A549 (cell line): ENCODE measurements around the gene GLB1L3. TPM values are rescaled to one million over a fixed set of nuclear protein-coding genes. Genes with fewer than 3 reads are reported as not detected.

ENCODE experiments used
- ATAC-seq, 2 experiments: fragments of 200-7000 bp in 1 of 2; fragments of >200 bp in 1 of 2; cut with Nextera tagmentation in 1 of 2; cut with Tn5 transposase in 1 of 2; 3 replicates each; pipeline versions ENCODE4 v1.8.0 to v1.9.1; 2018 to 2020; ENCODE audit warnings: mild to moderate bottlenecking in 1 of 2, moderate library complexity in 1 of 2
- CTCF ChIA-PET: fragments of 300-600 bp; sonication (Branson Sonifier 250); formaldehyde crosslinking; extraction: SDS; loops from one replicate; lab custom pipeline; 2021; ENCODE audit warnings: antibody characterized with exemption, inconsistent platforms; lab: Yijun Ruan, JAX
- POLR2A ChIA-PET: fragments of 350-600 bp; formaldehyde crosslinking; extraction: SDS; loops from one replicate; lab custom pipeline; 2021; ENCODE audit warnings: antibody characterized with exemption, inconsistent platforms; lab: Yijun Ruan, JAX
- DNase-seq, 2 experiments: peaks; one replicate each; pipeline versions ENCODE4 v3.0.0 to v3.0.0-alpha.2; 2011 to 2016; ENCODE audit warnings: low read depth in 1 of 2, low spot score in 1 of 2
- FAIRE-seq: peaks from 2 replicates; lab custom pipeline; 2011; peaks lifted over from hg19 to GRCh38; lab: Jason Lieb, UNC
- H3K27ac ChIP-seq, 2 experiments: fragments of >200 bp; sonication (Bioruptor Twin); formaldehyde crosslinking; 3 replicates each; pipeline ENCODE4 v1.5.1; 2016 to 2017
- H3K4me1 ChIP-seq: fragments of >200 bp; sonication (Bioruptor Twin); formaldehyde crosslinking; 3 replicates; pipeline ENCODE4 v1.6.1; 2016
- H3K4me2 ChIP-seq: fragments of >200 bp; sonication (Bioruptor Twin); formaldehyde crosslinking; 3 replicates; pipeline ENCODE4 v1.6.1; 2016
- H3K4me3 ChIP-seq: fragments of >200 bp; sonication (Bioruptor Twin); formaldehyde crosslinking; 3 replicates; pipeline ENCODE4 v1.5.1; 2016
- H3K9me3 ChIP-seq: fragments of >200 bp; sonication (Bioruptor Twin); formaldehyde crosslinking; 3 replicates; pipeline ENCODE4 v1.6.1; 2016
- ATOH8 ChIP-seq: fragments of 250-450 bp; sonication (Bioruptor Pico); IDR thresholded peaks from 2 replicates; pipeline ENCODE4 v1.5.0; 2020; ENCODE audit warnings: low read depth, mild to moderate bottlenecking, moderate library complexity
- BCL3 ChIP-seq: fragments of >200 bp; sonication (Bioruptor Twin); formaldehyde crosslinking; IDR thresholded peaks from 3 replicates; pipeline ENCODE4 v1.6.1; 2016
- BHLHE40 ChIP-seq: IDR thresholded peaks from 2 replicates; pipeline ENCODE4 v1.6.1; 2012; ENCODE audit warnings: low read depth, low read length, inconsistent platforms
- CHD2 ChIP-seq: fragments of 150-350 bp; IDR thresholded peaks from 2 replicates; pipeline ENCODE4 v1.6.1; 2014; ENCODE audit warnings: low read length; ENCODE audit not compliant: partially characterized antibody
- E2F6 ChIP-seq: IDR thresholded peaks from 2 replicates; pipeline ENCODE4 v1.6.1; 2012; ENCODE audit warnings: low read depth, borderline replicate concordance
- ESRRA ChIP-seq: fragments of 150-350 bp; IDR thresholded peaks from 2 replicates; pipeline ENCODE4 v1.6.1; 2014; ENCODE audit warnings: mild to moderate bottlenecking, low read length, borderline replicate concordance
- FOSL2 ChIP-seq, 2 experiments: fragments of 450-650 bp in 1 of 2; fragments of >200 bp in 1 of 2; sonication (Bioruptor Twin) in 1 of 2; formaldehyde crosslinking; IDR thresholded peaks; 2 replicates each; pipeline versions ENCODE4 v1.5.0 to v1.6.1; 2016 to 2020; ENCODE audit warnings: mild to moderate bottlenecking in 1 of 2, moderate library complexity in 1 of 2
- HOXA7 ChIP-seq: fragments of 250-450 bp; sonication (Bioruptor Pico); IDR thresholded peaks from 2 replicates; pipeline ENCODE4 v1.5.0; 2020; ENCODE audit warnings: mild to moderate bottlenecking, moderate library complexity
- HOXB13 ChIP-seq: fragments of 250-450 bp; sonication (Bioruptor Pico); IDR thresholded peaks from 2 replicates; pipeline ENCODE4 v1.5.0; 2020; ENCODE audit warnings: low read depth, mild to moderate bottlenecking, moderate library complexity
- HOXB5 ChIP-seq: fragments of 250-450 bp; sonication (Bioruptor Pico); IDR thresholded peaks from 2 replicates; pipeline ENCODE4 v1.5.0; 2020; ENCODE audit warnings: mild to moderate bottlenecking, moderate library complexity
- JUN ChIP-seq, 2 experiments: fragments of >200 bp; sonication (Bioruptor Twin); formaldehyde crosslinking; IDR thresholded peaks; 2 replicates in 1 of 2; 3 replicates in 1 of 2; pipeline ENCODE4 v1.6.1; 2016 to 2017
- JUNB ChIP-seq: fragments of >200 bp; sonication (Bioruptor Twin); formaldehyde crosslinking; IDR thresholded peaks from 2 replicates; pipeline ENCODE4 v1.6.1; 2016
- MAFK ChIP-seq: fragments of 450-650 bp; IDR thresholded peaks from 2 replicates; pipeline ENCODE4 v1.6.1; 2014; ENCODE audit not compliant: partially characterized antibody
- MAX ChIP-seq: IDR thresholded peaks from 2 replicates; pipeline ENCODE4 v1.6.1; 2012
- NPAS2 ChIP-seq: fragments of 250-450 bp; sonication (Bioruptor Pico); IDR thresholded peaks from 2 replicates; pipeline ENCODE4 v1.8.0; 2022; ENCODE audit warnings: mild to moderate bottlenecking, moderate library complexity, borderline replicate concordance
- PHF8 ChIP-seq: fragments of 200-600 bp; sonication (generic); IDR thresholded peaks from 2 replicates; pipeline ENCODE4 v1.6.1; 2016; ENCODE audit warnings: low read depth, mild to moderate bottlenecking, antibody characterized with exemption, moderate library complexity, borderline replicate concordance
- POLR2A ChIP-seq: IDR thresholded peaks from 2 replicates; pipeline ENCODE4 v1.6.1; 2012; ENCODE audit warnings: mild to moderate bottlenecking, low read length
- POLR2AphosphoS2 ChIP-seq: conservative IDR thresholded peaks from 2 replicates; pipeline ENCODE4 v1.6.1; 2012; ENCODE audit warnings: low read length, improper control_type of control experiment, inconsistent platforms
- RAD21 ChIP-seq, 2 experiments: fragments of >200 bp in 1 of 2; sonication (Bioruptor Twin) in 1 of 2; formaldehyde crosslinking in 1 of 2; IDR thresholded peaks in 1 of 2; conservative IDR thresholded peaks in 1 of 2; 2 replicates in 1 of 2; 3 replicates in 1 of 2; pipeline ENCODE4 v1.6.1; 2012 to 2018; ENCODE audit warnings: inconsistent platforms in 1 of 2
- RARB ChIP-seq: fragments of 250-450 bp; sonication (Bioruptor Pico); IDR thresholded peaks from 2 replicates; pipeline ENCODE4 v1.8.0; 2021; ENCODE audit warnings: mild to moderate bottlenecking, moderate library complexity
- RCOR1 ChIP-seq: fragments of 150-350 bp; IDR thresholded peaks from 2 replicates; pipeline ENCODE4 v1.6.1; 2014; ENCODE audit warnings: antibody characterized with exemption, low read length, low read depth
- ZC3H11A ChIP-seq: fragments of 450-650 bp; IDR thresholded peaks from 2 replicates; pipeline ENCODE4 v1.6.1; 2014; ENCODE audit warnings: antibody characterized with exemption, mild to moderate bottlenecking
- ZNF302 ChIP-seq: fragments of 250-450 bp; sonication (Bioruptor Pico); IDR thresholded peaks from 2 replicates; pipeline ENCODE4 v1.9.0; 2021; ENCODE audit warnings: inconsistent platforms, mild to moderate bottlenecking, moderate library complexity
- WGBS: methylation state at CpG from one replicate; pipeline ENCODE4 v1.1.6; 2017; ENCODE audit errors: missing lambda C conversion rate; 5-methylcytosine and 5-hydroxymethylcytosine counted together
- polyA plus RNA-seq, 4 experiments: library from polyadenylated mRNA; depleted of rRNA in 3 of 4; stranded (reverse); fragments of >200 nt; fragmentation: RNase III in 1 of 4; extraction: RNeasy Plus Mini Kit Qiagen cat#74134 plus additional on column Dnase treatment in 1 of 4; gene quantifications; 2 replicates in 3 of 4; 3 replicates in 1 of 4; pipeline ENCODE4 v1.2.3, GENCODE V29; 2011 to 2017

GLB1L3 gene
- polyA plus RNA-seq, 2 of the 4 experiments (the other 2 are of a cell fraction): not detected

DNA sequence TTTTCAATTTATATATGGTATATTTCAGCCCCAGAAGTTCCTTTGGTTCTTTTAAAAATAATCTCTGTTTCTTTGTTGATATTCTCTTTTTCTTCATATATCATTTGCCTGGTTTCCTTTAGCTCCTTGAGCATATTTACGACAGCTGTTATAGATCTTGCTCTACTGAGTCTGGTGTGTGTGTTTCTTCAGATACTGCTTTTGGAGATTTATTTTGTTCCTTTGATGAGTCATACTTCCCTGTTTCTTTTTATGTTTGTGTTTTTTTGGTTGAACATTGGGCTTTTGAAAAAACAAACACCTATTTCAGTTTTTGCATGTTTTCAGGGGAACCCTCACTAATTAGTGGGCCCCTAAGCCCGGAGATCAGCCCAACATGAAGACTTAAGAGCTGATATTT lies 79.0 kb downstream of the GLB1L3 start:
- WGBS: 40% methylated on average over 2 of the region's 2 CpGs
- H3K27ac ChIP-seq: no peak overlapping the region
- no peak for DNase-seq
- ChIA-PET CTCF (interaction anchor here (1.3 kb wide), 1 partner anchor 11 kb away, joined by 3 read pairs; no protein-coding TSS in a partner anchor), POLR2A (no interaction called here)
- no peaks in the 10 kb centered on the region for H3K4me1 ChIP-seq
- TF ChIP-seq FOSL2 (IDR thresholded peaks at IDR 0.05) (no peak), FOSL2 (CRISPR knock-in tag; IDR thresholded peaks at IDR 0.05) (peak; percentile 34; the same call in 1 of the 2 replicates), RARB (CRISPR knock-in tag) (no peak)
- TF ChIP-seq, all 56 proteins: peak for 1
- H3K4me3 ChIP-seq: no peak overlapping the region
- no peak for ATAC-seq
- no peaks in the 10 kb centered on the region for H3K9me3 ChIP-seq
- no peak for FAIRE-seq
- H3K4me2 ChIP-seq: no peak overlapping the region

- no peak for FAIRE-seq
- no peak for ATAC-seq
- ChIA-PET POLR2A (no interaction called here), CTCF (interaction anchor here (1.3 kb wide), 1 partner anchor 12 kb away, joined by 3 read pairs; no protein-coding TSS in a partner anchor)
- Histone ChIP-seq H3K4me3 (no peak overlapping the region), H3K4me1 (no peaks in the 10 kb centered on the region)
- TF ChIP-seq CHD2 (no peak), E2F6 (no peak), BCL3 (no peak), POLR2AphosphoS2 (no peak), JUN (IDR thresholded peaks at IDR 0.05) (no peak), MAFK (no peak), ESRRA (no peak), POLR2A (no peak), PHF8 (no peak), ATOH8 (CRISPR knock-in tag) (no peak), NPAS2 (CRISPR knock-in tag) (no peak), FOSL2 (IDR thresholded peaks at IDR 0.05) (no peak), FOSL2 (CRISPR knock-in tag; IDR thresholded peaks at IDR 0.05) (no peak), RAD21 (conservative IDR thresholded peaks at IDR 0.05 in 1 of 2, IDR thresholded peaks at IDR 0.05 in 1 of 2) (no peak), MAX (no peak)
- TF ChIP-seq, all 56 proteins: peak for 0
- Histone ChIP-seq H3K4me2 (no peak overlapping the region), H3K9me3 (no peaks in the 10 kb centered on the region), H3K27ac (no peak overlapping the region)
- DNase-seq: no peak
- 70% methylated on average over 5 of the region's 5 CpGs for WGBS
Measured at GRCh38 chr11:134355656-134356055, 79.5 kb downstream of the GLB1L3 start.

- no peaks in the 10 kb centered on the region for H3K9me3 ChIP-seq
Measured at GRCh38 chr11:134356656-134357544, 80.7 kb downstream of the GLB1L3 start.

More at GRCh38 chr11:134356656-134357544, 80.7 kb downstream of the GLB1L3 start:
- FAIRE-seq (no peak), DNase-seq (no peak), ATAC-seq (no peak)
- no peak for TF ChIP-seq HOXA7 (CRISPR knock-in tag)
- no peak for TF ChIP-seq HOXB13 (CRISPR knock-in tag)
- TF ChIP-seq PHF8: no peak
- TF ChIP-seq RCOR1: no peak
- no peak for TF ChIP-seq JUNB
- no peak for TF ChIP-seq MAX
- no peak for TF ChIP-seq ATOH8 (CRISPR knock-in tag)
- TF ChIP-seq CHD2: no peak
- TF ChIP-seq BHLHE40: no peak
- TF ChIP-seq ZC3H11A: no peak
- TF ChIP-seq HOXB5 (CRISPR knock-in tag): no peak
- TF ChIP-seq ZNF302 (CRISPR knock-in tag): no peak
- ChIA-PET CTCF (no interaction called here), POLR2A (no interaction called here)
- WGBS: 71% methylated on average over 21 of the region's 21 CpGs
- Histone ChIP-seq H3K4me1 (no peaks in the 10 kb centered on the region), H3K4me3 (no peak overlapping the region), H3K4me2 (no peak overlapping the region), H3K27ac (no peak overlapping the region)
